Activated gamma-delta T cell treated with anti-CD3 and anti-CD28 coated beads, Interleukin-2, amount 50 U/mL, for 16 hours (primary cell): ENCODE results near the gene GPC6.

Experiments
- DNase-seq: peaks from one replicate; pipeline ENCODE4 v3.0.0-alpha.2; 2020; ENCODE audit warnings: low read depth

The GPC6 gene

DNA sequence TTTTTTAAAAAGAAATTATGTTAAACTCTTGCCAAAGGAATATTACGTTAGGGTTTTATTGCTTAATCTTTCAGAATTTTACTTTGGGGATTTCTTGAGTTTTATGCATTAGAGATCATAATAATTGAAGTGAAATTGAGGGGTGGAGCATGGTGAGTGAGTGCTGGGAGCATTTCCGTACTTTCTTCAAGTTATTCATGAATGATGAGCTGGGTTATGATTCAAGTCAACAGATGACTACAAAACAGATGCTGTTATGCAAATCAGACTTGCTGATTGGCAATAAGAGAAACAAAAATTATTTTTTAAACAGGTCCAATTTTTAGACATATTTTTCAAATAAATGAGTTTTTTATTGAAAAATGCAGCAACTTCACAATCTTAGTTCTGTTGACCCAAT, 748.6 kb downstream of the GPC6 start:
- no peak for DNase-seq

DNA sequence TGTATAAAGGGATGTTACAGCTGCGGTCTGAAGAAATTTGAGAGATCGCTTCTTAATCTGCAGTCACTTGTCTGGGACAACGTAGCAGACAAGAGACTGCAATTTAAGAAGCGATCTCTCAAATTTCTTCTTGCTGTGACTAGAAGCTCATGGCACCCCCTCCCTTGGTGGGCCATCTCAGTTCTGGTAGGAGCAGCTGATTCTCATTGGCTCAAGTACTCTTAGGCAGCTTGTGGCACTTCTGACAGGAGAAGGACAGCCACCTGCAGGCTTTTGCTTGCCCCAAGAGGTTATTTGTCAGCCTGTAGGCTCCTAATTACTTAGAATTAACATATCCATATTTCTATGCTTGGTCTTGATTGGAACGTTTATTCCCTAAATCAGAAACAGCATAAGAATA, 749.9 kb downstream of the GPC6 start:
- no peak for DNase-seq

DNA sequence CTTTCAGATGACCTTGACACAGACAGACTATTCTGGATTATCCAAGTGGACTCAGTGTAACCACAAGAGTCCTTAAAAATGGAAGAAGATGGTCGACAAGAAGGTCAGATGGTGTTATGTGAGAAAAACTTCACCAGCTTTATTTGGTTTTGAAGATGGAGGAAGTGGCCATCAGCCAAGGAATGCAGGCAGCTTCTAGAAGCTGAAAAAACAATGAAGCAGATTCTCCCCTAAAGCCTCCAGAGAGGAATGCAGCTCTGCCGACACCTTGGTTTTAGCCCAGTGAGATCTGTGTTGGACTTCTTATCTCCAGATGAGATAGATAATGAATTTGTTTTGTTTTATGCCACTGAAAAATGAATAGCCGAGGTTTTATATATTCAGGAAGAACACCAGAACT, 751.4 kb downstream of the GPC6 start:
- DNase-seq, result no peak

DNA sequence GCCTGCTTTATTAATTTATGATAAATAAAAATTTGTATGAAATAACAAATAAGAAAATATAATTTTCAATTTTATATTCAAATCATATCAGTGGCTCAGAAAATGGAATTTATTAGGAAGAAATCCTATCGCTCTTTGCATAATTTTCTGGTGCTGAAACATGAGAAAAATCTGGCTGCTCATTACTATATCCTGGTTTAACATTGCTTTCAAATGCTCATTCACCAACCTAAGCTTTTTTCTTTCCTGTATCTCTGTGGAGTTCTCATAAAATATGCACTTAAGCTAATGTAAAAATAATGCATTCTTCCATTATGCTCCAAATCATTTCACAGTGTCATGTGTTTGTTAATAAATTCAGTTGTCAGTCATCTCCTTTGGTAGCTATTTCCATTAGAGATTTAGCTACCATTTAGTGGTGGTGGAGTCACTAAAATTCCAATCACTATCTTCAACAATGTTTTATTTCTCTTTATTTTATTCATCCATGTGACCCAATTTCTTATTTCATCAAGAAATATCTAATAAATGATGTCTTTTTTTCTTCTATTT, 754.9 kb downstream of the GPC6 start:
- DNase-seq, result no peak

DNA sequence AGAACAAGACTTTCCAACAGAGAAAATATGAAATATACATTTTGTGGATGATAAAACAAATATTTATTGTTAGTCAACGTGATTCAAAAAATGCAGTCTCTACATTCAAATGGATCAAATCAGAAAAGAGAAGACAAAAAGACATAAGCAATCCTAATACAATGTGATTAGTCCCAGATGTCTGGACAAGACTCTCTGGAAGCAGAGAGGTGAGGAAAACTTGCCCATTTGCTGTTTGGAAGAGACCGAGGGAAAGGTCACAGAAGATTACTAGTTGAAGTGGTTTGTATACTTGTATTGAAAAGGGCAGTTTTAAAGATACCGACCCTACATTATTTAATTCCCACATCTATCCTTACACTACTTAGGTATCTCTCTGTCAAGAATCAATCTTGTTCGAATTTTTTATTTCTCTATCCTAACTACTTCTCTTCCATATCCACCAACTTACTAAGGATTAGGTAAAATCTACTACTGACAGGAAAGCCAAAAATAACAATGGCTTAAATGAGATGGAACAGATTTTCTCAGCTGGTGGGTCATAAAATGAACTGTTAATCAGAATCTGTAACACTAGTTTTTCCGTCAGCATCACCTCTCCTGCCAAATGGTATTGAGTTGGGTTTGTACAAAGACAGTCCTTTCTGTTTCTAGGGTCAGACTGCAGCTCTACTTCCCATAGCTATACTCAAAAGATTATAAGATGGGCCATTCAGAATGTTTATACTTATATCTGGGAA, 755.7 kb downstream of the GPC6 start:
- no peak for DNase-seq

DNA sequence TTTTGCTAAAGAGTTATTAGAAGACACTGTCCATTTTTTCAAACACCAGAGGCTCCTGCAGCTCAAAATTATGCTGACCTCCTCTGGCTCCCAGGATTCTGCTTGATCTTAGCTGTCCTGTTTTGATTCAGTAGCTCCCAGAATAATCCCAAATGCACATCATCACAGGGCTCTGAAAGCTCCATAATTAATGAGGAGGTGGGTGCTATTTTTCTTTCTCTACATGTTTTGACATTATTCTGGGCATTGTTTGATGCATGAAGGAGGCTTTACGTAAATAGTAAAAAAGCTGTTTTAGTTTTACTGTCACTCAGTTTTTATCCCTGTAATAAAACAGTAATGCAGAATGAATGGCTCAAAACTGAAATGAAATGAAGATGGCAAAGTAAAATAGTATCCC, 757.4 kb downstream of the GPC6 start:
- DNase-seq, result no peak

DNA sequence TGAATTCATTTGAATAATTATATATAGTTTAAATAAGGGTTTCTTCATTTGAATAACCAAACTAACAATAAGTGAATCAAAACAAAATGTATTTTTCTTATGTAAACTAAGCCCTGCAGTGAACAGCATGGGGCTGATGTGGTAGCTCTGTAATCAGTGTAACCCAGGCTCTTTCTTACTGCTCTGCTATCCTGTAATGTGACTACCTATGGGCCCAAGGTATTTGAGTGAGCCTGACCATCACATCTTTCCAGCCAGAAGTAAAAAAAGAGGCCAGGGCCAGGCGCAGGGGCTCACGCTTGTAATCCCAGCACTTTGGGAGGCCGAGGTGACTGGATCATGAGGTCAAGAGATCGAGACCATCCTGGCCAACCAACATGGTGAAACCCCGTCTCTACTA, 758.3 kb downstream of the GPC6 start:
- DNase-seq, result no peak

DNA sequence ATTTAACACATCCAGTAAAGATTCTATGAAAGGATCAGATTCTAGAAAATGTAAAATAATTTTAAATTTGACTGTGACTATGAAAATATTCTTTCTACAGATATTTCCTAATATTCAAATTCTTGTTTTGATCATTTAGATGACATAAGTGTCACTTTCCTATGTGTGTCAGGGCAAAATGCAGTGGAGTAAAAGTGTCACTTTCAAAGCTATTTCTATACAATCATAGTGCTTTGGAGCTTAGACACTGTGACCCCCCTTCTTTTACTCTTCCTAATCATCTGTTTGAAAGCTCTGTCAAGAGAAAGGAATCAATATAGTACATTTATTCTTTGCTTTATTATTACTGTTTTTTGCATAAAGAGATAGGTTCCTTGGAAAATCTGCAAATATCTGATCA, 760.9 kb downstream of the GPC6 start:
- DNase-seq, result no peak

DNA sequence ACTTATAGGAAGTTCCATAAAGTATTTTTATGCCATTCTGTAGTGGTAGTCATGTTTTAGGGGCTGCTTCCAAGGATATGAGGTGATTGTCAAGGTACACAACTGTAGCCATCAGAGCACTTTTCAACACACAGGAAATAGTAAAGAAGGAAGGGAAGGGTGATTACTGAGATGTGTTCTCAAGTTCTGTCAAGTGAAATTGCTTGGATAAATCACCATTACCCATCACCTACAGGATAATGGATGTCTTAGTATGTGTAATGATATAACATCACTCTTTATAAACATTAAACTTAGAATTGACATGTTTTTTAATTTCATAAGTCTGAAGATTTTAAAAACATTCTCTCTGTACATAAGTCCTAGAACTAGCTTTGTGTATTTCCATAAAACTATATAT, 765.0 kb downstream of the GPC6 start:
- no peak for DNase-seq

DNA sequence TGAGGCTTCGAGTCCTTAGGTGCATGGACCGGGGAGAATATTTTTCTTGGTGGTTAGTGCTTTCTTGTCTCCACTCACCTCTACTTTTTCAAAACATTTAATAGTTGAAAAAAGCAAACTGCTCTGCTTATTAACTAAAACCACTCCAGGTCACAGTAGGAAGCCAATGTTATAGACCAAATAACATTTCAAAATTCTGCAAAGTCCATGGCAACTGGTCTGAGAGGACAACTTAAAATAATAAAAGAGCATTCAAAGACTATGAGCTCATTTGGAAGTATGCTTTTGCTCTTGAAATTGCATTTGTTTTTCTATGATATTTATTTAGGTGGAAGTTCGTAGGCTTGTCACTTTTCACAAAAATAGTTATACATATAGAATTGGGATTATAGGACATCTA, 769.9 kb downstream of the GPC6 start:
- no peak for DNase-seq

DNA sequence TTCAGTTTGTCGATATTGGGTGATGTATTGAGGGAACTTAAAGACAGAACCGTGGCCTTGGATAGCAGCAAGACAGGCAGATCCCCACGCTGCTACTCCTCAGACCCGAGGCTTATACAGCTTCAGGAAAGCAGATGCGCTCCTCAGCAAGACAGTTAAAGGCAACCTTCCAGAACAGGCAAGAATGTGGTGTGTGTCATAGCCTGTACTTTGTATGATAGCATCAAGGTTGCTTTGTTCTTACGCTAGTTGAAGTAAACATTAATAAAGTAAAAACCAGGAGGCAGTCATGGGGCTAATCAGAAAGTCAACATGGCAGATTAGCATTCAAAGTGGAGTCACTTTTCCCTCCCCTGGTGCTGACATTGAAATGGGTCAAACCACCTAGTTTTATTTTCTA, 779.7 kb downstream of the GPC6 start:
- no peak for DNase-seq

DNA sequence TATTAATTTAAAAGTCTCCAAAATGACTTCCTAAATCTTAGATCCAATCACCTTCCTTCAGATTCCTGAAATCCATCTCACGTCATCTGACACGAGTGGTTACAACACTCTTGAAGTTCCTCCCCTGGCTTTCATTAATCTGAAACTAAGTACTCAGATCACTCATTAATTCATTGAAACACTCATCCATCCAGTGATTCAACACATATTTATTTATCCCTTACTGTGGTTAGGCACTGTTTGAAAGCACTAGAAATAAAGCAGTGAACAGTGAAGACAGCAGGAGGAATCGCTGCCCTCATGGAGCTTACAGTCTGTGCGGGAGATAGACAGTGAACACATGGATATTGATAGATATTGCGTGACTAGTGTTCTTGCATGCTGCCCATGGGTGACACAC, 780.5 kb downstream of the GPC6 start:
- DNase-seq, result no peak

DNA sequence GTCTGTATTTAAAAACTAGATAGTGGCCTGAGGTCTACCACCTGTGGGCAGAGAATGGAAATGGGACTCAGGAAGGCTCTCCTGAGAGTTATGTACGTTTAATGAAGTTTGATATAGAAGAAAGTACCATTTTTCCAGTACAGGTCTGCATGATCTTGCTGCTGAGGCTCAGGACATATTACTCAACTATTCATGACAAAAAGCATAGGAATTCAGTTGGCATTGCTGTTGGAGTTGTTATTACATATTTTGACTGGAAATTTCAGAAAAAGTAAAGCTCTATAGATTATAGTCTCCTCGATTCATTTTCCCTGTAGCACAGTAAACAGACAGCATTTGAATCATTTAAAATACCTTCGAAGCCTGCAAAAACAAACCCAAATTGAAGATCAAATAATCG, 783.1 kb downstream of the GPC6 start:
- DNase-seq, result no peak

DNA sequence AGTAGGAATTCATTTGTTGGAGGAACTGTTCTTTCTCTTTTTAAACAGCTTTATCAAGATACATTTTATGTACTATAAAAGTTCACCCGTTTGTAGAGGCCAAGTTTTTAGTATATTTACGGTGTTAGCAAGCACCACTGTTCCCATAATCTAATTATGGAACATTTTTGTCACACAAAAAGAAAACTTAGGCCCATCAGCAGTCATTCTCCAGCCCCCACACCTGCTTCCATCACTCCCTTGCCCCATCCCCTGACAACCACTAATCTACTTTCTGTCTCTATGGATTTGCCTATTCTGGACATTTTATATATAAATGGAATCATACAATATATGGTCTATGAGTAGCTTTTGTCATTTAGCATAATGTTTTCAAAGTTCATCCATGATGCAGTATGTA, 787.9 kb downstream of the GPC6 start:
- no peak for DNase-seq

DNA sequence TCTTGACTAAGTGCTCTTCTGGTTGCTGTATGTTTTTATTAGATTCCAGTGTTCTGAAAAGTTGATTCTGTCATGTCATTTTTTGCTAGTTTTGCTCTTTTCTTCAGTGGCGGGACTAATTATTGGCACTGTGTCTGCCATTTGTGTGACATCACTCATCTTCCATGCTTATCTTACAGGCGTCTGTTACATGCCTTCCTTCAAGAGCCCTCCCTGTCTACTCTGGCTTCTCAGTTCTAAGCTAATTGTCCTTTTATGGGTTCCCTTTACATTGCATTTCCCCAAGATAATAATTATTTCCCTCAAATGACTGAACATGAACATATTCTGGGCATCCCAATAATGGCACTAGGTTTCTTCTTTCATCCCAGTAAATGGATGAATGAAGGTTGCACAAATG, 793.8 kb downstream of the GPC6 start:
- DNase-seq, result no peak

DNA sequence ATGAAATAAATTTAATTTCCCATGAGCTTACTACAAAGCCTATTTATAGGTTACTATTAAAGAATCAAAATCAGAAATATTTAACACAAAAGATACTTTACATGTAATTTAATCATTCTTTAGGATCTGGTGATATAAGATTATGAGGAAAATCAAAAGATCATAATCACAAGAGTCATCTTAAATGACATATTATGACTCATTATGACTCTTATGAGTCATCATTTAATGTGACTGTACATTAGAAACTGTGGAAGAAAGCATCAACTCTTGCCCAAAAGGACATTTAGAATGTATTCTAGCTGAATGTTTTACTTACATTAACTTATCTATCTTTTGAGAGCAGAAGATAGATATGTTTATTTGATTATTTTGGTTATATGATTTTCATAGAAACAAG, 794.2 kb downstream of the GPC6 start:
- DNase-seq, result no peak

DNA sequence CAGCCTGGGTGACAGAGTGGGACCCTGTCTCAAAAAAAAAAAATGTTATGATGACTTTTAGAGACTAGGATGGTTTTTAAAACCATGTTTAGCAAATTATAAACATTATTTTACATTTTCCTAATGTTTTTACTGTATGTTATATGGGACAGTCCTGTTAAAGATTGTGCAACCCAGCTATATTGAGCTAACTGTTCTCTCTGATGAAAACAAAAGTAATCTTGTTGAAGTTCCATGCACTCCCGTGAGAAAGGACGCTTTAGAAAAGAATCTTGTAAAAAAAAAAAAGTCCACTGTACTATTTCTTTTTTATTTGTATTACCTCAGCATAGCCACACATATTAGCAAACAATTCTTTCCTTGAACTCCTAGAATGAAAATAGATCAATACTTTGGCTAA, 801.6 kb downstream of the GPC6 start:
- DNase-seq, result no peak

DNA sequence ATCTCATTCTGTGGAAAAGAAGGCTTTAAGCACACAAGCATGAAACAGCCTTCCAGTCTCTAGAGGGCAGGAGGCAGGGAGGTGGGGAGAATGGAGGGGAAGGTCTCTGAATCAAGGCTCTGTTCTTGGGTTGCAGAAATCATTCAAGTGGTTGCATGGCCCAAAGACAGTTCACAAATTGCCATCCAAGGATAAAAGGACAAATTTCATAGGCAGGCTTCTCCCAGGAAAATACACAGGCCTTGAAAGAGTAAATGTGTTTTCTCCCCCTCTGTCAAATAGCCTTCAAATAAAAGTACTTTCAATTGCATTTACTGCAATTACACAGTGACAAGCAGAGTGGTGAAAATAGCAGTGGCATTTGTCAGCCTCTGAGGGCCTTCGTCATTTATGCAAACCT, 802.0 kb downstream of the GPC6 start:
- no peak for DNase-seq

DNA sequence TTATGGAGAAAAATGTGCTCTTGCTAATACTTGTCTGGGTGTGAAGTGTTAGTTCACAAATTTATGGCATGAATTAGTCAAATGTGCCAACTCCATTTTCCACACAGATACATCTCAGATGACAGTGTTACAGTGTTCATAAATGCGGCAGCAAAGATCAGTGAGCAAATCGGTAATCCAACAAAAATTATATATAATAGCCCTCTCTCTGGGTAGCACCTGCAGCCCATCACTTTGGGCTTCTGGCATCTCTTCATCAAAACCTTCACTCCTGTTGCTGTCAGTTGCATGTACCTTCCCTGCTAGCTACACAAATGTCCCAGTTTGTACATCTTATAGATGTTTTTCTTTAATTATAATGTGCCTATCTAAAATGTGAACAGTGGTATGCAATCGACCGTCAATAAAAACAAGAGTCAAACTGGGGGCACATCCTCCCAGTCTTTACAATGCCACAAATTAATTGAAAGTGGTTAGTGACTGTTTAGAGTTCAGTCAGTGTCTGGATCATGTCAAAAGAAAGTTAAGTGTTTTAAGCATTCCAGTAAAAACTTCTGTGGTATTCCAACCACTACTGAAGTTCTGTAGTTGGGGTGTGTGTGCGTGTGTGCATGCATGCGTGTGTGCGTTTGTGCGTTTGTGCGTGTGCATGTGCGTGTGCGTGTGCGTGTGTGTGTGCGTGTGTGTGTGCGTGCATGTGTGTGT, 804.0 kb downstream of the GPC6 start:
- DNase-seq, result no peak

DNA sequence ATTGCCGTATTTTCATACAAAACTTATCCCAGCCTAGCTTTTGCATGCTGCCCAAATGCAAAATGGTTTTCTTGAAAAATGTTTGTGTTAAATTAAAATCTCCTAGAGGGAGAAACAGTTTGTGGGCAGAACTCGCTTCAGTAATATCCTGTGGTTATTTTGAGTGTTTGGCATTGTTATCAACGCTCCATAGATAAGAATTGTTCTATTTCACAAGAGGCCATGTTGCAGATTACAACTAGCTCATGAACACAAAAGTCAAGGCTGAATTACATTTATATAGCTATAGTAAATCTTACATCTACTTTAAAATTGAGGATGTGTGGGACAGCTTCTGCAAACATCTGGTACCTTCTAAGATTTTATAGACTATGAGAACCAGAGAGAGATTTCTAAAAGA, 805.0 kb downstream of the GPC6 start:
- DNase-seq, result no peak

DNA sequence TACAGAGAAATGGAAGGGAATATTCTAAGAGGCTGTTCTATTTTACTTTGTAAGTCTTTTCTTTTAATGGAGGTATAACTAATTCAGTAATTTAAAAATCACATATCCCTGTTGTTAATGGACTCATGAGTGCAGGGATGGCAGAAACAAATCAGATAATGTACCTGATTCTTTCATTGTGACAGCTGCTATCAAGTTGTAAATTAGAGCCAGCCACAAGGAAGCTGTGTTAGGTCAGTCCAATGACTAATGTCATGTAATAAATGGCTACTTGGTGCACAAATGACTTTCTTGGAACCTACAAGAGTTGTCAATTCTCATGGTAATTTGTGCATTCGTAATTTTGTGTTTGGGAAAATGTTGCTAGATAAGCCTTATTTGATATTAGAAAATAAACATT, 806.5 kb downstream of the GPC6 start:
- DNase-seq, result no peak

DNA sequence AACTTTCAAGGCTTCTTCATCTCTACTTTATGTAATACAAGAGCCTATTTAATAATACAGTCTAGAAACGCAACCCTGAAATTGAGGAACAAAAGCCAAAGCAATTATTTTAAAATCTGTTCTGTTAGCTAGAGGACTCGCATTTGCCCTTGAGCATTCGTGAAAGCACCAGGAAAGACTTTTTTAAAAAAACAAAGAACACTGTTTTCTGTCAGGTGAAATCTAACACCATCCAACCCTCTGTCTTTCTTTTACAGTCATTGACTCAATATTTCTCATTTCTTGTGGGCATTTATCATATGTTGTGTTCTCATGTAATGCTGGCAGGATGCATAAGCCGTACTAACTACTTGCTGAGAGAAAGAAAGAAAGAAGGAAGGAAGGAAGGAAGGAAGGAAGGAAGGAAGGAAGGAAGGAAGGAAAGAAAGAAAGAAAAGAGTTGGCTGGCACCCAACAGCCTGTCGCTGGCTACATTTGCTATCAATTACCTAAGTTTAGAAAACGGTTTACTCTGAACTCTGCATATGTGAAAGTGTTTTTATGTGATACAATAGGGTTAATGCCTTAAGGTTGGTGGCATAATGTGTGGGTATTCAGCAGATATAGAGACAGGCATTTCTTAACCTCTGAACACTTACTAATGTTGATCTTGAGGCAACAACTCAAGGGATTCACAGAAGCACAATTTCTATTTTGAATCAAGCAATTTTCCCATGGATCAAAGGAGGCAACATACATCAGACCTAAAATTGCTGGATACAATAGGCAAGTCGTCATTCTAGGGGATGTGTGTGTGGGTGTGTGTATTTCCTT, 807.4 kb downstream of the GPC6 start:
- no peak for DNase-seq

DNA sequence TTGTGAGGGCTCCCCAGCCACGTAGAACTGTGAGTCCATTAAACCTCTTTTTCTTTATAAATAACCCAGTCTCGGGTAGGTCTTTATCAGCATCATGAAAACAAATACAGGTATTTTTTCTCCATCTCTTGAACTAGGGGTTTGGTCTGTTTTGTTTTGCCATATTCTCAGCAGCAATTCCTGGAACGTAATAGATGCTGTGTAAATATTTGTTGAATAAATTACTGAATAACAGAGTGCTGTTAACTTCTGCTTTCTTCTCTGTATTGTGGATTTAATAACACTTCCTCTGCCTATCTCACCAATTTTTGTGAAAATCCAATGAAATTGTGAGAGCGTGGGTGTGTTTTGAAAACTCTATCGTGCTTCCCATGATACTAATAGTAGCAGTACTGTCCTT, 823.4 kb downstream of the GPC6 start:
- DNase-seq, result no peak
